NCI-H1092 (cell line): ENCODE measurements around the gene WAPL.

ENCODE experiments used
- DNase-seq: peaks from one replicate; lab custom pipeline; 2025; lab: John Stamatoyannopoulos, UW

The WAPL gene

DNA sequence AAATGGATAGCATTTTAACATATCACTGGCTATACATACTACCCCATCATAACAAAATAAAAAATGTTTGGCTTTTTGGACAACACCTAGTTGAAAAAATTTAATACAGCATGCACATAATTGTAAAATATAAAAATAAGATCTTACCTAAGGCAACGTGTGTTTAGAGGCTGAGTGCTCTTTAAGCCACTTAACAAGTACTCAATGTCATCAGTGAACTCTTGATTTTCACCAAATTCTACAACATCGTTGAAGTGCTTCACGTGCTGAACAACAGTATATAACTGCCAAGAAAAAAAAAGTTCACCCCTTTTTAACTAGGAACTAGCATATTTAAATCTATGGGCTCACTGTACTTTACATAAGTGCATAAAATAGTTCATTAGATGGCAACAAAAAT lies 49.5 kb downstream of the WAPL start:
- no peak for DNase-seq

DNA sequence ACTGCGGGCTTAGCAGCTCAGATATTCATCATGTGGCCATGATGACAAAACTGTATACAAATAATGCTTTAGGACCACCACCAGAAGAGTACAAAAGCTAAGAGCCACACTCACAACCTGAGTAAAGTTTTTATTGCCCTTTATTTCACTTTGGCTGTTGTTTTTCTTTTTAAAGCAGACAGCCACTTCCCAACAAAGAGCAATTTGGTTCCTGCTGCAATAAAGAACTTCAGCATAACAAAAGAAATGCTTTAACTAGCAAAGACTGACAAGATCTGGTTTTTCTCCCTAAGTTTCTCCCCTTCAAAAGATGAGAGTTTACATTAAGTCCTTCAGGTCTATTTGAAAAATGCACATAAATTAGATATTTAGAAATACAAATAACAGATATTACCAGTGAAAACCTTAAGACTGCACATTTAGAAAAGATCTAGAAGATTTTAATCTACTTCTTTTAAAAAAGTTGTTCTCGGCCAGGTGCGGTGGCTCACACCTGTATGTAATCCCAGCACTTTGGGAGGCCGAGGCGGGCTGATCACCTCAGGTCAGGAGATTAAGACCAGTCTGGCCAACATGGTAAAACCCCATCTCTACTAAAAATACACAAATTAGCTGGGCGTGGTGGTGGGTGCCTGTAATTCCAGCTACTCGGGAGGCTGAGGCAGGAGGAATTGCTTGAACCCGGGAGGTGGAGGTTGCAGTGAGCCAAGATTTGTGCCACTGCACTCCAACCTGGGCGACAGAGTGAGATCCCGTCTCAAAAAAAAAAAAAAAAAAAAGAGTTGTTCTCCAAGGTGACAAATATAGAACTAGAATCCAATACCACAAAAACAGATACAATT lies 59.4 kb downstream of the WAPL start:
- no peak for DNase-seq

DNA sequence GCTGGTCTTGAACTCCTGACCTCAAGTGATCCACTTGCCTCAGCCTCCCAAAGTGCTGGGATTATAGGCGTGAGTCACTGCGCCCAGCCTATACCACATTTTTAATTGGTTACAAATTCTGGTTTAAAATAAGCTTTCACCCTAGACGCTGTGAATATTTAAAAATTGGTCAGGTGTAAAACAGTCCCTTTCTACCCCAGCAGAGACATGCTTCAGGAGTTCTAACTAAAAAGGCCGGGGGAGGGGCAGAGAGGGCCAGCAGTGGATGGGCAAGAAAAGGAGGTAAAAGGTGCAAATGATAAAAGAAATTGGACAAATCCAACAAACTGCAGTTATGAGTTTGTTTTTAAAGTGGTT lies 70.0 kb downstream of the WAPL start:
- DNase-seq, result no peak

DNA sequence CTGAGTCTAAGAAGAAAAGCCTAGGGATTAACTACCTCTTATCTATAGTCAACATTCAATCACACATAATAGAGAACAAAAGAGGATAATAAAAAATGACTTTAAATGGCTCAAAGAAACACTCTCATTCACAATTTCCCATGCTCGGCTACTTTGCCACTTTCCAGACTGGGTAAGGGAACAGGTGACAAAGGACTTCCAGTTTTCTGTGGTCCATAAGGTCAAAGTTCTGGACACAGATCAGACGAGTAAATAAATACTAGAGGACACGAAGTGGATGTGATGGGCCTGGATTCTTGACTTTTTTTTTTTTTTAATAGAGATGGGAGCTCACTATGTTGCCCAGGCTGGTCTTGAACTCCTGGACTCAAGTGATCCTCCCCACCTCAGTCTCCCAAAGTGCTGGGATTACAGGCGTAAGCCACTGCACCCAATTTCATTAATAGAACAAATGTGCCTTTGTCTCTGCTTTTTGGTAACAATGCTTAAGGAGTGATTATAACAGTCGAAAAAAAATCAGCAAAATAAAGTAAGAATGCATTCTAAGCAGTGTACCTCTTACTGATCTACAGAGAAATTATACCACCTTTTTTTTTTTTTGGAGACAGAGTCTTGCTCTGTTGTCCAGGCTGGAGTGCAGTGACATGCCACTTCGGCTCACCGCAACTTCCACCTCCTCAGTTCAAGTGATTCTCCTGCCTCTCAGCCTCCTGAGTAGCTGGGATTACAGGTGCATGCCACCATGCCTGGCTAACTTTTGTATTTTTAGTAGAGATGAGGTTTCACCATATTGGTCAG lies 70.6 kb downstream of the WAPL start:
- no peak for DNase-seq

DNA sequence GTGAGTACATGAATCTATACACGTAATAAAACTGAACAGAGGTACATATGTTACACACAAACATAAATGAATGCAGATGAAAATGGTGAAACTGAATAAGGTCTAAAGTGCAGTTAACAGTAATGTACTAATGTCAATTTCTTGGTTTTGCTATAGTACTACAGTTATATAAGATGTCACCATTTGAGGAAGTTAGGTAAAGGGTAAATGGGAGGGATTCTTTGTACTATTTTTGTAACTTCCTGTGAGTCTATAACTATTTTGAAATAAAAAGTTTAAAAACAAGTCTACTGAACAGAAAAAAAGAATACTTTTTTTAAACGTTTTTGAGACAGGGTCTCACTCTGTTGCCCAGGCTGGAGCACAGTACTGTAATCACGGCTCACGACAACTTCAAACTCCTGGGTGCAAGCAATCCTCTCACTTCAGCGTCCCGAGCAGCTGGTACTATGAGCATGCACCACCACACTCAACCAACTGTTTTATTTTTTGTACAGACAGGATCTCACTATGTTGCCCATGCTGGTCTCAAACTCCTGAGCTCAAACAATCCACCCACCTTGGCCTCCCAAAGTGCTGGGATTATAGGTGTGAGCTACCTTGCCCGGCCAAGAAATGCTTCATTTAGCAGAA lies 71.5 kb downstream of the WAPL start:
- DNase-seq, result no peak

DNA sequence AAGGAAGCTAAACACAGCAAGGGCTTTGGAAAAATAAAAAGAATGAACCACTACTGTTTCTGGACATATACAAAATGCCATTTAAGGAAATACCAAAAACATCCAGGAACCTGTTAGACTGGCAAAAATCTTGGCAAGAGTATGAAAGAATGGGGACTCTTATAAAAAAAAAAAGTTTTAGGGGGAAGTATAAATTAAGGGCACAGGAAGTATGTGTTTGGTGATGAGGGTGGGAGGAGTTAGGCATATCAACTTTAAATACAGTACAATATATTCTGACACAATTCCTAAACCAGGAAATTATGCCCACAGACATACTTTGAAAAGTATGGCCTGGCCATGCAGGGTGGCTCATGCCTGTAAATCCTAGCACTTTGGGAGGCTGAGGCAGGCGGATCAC lies 74.2 kb downstream of the WAPL start:
- no peak for DNase-seq

DNA sequence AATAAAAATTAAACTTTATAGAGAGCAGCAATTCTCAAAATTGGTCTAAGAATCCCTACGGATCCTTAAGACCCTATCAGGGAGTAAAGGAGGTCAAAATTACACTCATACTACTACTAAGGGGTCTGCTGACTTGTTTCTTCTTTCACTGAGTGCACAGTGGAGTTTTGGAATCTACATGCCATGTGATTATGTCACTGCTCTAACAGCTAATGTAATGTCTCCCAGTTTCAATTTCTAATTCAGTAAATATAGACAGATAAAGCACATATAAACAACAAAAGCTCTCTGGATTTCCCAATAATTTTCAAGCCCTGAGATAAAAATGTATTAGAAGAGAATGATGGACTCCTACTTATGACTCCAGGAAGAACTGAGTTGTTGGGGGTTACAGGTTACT lies 74.6 kb downstream of the WAPL start:
- no peak for DNase-seq

DNA sequence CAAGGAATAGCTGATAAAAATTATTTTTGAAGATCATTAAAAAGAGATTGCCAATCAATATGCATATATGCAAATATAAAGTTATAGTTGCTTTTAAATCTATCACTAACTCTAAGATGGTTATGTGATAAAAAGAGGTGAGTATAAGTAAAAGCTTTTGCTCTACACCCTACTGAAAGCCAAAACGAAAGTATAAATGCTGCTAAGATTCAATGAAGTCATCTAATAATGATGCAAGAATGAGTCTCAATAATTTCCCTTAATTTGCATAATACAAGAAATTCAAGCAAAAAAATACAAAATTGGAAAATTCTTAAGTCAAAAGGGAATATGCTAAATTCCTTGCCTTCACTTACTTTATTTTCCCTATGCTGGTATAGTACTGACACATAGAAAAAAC lies 75.2 kb downstream of the WAPL start:
- no peak for DNase-seq

DNA sequence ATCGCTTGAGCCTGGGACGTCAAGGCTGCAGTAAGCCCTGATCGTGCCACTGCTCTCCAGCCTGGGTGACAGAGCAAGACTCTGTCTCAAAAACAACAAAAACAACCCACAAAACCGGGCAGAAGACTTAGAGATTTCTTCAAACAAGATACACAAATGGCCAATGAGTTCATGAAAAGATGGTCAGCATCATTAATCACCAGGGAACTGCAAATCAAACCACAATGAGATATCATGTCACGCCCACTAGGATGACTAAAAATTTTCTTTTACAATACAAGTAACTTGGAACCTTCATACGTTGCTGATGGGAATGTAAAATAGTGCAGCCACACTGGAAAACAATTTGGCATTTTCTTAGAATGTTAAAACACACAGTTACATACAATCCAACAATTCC lies 77.7 kb downstream of the WAPL start:
- DNase-seq, result no peak

DNA sequence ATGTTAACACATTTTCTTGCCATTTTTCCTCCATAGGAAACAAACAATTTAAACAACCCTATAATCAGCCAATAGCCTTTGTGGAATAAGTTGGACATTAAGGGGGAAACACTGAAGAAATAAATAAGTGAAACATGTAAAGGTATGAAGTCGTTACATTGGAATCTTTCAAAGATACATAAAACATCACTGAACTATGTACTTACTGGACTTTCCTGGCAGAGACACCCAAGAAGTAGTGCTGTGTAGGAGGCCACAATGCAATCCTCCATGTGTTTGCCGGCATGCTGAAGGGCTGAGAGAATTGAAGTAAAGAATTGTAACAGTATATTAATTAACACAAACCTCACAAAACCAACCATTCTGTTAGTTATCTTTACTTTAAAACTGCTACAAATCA lies 78.5 kb downstream of the WAPL start:
- no peak for DNase-seq

DNA sequence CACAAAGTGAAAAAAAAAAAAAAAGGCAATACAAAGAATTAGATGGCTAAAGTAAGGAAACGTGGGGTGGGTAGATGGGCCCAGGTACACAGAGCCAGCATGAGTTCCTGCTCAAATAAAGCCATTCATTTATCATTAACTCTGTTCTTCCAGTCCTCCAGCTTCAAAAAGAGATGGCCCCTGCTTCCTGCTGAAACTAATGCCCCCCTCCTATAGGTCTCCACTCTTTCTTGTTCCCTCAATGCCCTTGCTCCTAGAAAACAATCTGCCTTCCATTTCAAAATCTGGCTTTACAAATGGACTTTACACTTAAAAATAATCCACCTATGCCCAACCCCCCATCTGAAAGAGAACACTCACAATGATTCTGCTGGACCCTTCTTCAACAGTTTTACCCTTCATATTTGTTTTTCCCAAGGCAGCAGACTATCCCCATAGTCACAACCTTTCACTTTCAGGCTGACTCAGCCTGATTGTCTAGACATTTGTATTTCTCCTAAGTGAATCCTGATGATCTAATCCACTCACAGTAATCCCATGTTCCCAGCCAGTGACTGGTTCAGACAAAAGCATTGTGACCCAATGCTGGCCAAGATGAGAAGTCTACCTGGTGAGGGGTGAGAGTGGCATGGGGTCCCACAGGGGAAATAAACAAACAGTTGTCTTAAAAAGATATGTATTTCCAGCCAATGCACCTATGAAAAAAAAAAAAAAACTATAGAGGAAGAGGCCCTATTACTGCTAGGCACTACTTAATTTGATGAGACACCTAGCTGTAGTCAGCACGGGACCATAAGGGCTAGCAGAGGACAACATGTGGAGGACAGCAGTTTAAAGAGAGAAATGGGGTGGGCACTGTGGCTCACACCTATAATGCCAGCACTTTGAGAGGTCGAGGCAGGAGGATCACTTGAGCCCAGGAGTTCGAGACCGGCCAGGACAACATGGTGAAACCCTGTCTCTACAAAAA lies 80.4 kb downstream of the WAPL start:
- no peak for DNase-seq

DNA sequence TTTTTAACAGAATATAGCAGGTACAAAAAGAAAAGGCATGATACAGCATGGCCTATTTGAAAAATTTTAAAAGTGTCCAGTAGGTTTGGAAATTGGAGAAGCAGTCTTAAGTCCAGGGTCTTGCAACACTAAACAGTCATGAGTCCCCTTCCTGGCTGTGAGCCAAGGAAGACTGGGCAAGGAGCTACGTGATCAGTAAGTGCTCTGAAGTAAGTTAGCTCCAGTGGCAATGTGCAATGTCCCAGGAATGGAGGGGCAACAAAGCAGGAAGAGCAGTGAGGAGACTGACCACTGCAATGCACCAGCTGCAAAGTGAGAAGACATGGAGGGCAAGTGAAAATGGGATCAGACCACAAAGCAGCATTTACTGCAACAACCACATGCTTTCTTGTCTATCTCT lies 82.0 kb downstream of the WAPL start:
- DNase-seq, result no peak

DNA sequence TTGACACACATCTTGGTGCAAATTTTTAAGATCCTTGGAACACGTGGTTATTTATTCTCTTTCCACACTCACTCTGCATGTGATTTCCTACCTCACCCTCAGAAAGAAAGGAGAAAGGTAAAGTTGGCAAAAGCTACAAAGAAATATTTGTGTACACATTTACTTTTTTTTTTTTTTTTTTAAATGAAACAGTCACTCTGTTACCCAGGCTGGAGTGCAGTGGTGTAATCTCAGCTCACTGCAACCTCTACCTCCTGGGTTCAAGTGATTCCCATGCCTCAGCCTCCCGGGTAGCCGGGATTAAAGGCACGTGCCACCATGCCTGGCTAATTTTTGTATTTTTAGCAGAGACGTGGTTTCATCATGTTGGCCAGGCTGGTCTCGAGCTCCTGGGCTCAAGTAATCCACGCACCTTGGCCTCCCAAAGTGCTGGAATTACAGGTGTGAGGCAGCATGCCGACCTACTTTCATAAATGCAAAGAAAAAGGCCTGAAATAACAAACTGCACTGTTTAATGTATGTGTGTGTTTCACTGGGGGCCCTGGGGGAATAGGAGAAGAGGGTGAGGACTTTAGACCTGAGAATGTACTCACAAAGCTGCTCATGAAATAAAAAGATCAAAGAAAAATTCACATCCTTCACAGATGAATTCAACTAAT lies 83.4 kb downstream of the WAPL start:
- DNase-seq, result no peak

DNA sequence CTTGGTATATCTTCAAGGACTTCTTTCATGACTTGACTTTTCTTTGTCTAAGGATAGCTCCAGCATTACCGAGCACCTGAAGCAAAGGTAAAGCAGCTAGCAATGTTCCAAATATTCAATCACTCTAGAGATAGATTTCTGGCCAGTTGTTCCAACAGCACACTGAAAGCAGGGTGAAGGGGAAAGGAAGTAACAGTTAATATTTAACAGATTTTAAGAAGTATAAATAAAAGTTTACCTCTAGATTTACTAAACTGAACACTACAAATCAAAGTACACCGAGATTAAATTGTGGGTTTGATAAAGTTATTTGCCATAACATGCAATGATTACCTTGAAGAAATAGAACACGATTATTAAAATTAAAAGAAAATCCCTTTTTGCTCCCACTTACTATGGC lies 84.1 kb downstream of the WAPL start:
- DNase-seq, result no peak

DNA sequence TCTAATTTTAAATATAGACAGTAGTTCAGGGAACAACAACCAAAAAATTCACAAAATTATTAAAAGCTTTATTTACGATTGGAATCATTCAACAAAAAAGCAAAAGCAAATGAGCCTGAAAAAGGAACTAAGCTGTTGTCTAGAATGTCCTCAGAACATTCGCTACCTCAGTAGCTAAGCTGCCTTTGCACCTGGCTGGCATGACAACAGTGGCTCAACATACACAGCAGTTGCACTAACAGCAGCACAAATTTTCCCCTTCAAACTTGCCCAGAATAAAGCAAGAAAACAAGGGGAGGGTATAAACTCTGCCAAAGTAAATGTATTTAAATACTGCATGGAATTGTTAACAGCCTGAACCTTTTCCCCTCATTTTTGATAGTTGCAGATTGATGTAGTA lies 84.6 kb downstream of the WAPL start:
- DNase-seq, result no peak

DNA sequence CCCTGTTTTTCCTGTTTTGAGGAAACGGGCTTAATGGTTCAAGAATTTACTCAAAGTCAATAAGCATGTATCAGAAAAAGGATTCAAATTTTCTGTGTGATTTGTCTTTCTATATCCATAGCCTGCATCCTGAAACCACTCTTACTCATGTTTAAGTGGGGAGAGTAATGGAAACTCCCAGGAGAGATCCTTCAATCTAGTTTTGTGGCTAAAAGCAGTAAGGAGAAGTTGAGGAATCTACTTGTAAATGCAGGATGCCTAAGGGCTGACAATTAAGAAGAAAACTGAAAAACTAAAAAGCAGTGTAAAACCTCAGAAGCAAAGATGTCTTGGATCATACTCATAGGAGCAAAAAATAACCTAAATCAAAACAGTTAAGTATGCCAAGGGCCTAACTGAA lies 86.9 kb downstream of the WAPL start:
- DNase-seq, result no peak

DNA sequence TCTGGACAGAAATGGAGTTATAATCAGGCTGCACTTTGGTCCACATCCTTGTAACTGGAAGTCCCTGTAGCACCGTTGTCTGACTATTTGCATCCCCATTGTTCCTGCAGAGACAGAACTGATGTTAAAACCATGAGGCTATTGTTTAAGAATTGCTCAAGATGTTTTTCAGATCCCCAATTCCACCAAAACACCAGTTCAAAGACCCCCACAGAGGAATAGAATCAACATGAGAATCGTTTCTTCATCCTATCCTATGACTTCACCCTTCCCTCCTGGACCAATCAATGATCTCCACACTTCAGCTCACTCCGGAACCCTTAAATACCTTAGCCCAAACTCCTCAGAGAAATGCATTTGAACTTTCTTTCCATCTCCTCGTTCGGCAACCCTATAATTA lies 97.9 kb downstream of the WAPL start:
- DNase-seq, result no peak

DNA sequence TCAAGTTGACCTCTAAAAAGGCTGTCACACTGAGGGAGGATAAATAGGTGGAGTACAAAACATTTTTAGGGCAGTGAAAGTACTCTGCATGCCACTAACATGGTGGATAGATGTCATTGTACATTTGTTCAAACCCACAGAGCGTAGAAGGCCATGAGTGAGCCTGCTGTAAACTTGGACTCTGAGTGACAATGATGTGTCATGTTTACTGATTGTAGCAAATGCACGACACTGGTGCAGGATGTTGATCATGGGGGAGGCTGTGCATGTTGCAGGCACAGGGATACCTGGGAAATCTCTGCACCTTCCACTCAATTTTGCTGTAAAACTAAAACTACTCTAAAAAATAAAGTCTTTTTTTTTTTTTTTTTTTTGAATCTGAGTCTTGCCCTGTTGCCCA lies 102.5 kb downstream of the WAPL start:
- DNase-seq, result no peak

DNA sequence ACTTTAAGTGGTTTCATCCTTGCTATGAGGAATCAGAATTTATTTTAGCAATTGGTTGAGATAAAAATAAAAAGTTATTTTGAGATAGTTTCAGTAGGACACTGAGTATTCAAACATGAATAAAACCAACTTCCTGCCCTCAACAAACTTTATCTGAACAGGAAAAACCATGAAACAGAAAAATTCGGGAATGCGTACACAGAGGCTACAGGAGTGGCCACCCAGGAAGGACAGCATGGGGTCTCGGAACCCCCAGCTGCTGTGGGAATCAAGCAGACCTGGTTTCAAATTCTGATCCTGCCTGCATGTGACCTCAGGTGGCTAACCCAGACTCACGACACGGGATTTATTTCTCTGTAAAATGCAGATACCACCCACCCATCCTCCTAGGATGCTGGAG lies 106.0 kb downstream of the WAPL start:
- DNase-seq, result no peak

DNA sequence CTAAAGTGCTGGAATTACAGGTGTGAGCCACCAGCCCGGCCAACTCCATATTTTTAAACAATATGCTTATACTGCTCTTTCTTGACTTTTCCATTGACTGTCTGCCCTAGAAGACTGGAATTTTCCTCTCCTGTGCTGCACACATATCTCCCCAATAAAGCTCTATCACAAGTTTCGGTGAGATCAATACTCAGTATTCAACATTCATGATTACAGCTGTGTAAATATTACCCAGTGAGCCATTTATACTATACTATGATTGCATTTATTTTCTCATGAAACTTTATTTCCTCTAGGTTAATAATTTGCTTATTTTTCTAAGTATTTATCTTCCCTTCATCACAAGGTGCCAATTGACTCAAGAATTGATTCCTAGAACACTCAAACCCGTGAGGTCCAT lies 106.5 kb downstream of the WAPL start:
- DNase-seq, result no peak

DNA sequence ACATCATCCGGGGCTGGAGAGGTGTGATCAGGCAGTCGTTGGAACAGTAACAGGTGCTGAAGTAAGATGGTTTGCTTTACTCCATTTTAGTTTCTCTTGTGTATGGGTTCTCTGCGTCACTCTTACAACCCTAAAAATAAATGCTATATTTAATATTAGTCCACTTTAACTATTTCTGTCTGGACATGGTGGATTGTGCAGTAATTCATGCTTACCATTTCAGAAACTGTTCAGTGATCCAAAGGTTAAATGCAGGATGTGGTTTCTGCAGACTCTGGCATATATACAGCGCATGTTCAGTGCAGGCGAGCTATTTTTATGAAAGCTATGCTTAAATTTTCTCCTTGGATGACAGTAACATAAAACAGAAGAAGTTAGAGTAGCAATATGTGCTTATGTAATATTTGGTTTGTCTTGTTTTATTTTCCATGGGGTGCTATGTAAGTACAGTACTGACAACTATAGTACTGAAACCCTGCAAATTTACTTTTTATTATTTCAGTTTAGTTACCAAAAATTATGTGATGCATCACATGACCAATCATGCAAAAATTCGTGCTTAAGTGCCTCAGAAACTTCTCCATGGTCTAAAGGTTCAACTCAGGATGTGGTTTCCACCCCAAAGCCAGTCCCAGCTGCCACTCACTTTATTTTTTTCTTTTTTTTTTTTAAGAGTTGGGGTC lies 108.4 kb downstream of the WAPL start:
- no peak for DNase-seq
